IMR-90 (cell line): ENCODE data around the gene GRB2. TPM values are rescaled to one million over a fixed set of nuclear protein-coding genes. Genes with fewer than 3 reads are reported as not detected.

Experiments
- ATAC-seq: fragments of 200-7000 bp; cut with Tn5 transposase; 2 replicates; pipeline ENCODE4 v1.9.1; 2020; ENCODE audit warnings: low read depth, mild to moderate bottlenecking, moderate library complexity
- BruUV-seq: library from RNA; stranded (reverse); fragments of 400-500 nt; replicated peaks from 2 replicates; lab custom pipeline; 2021; lab: Mats Ljungman, UMichigan
- CTCF ChIA-PET: fragments of 300-600 bp; formaldehyde crosslinking; extraction: SDS; loops from one replicate; lab custom pipeline; 2021; ENCODE audit warnings: antibody characterized with exemption; lab: Yijun Ruan, JAX
- POLR2A ChIA-PET: fragments of 300-600 bp; sonication (Branson Sonifier 250); formaldehyde crosslinking; loops from one replicate; lab custom pipeline; 2022; ENCODE audit warnings: antibody characterized with exemption; ENCODE audit not compliant: unreplicated experiment; lab: Charles Lee
- DNase-seq: peaks from one replicate; pipeline ENCODE4 v3.0.0; 2013
- H2AFZ ChIP-seq: replicated peaks from 2 replicates; pipeline ENCODE3; 2013; ENCODE audit warnings: low read length, mild to moderate bottlenecking; ENCODE audit not compliant: poor library complexity
- H2AK5ac ChIP-seq: 2 replicates; pipeline ENCODE4 v1.6.1; 2013; ENCODE audit warnings: low read depth, low read length, inconsistent platforms
- H2AK9ac ChIP-seq: replicated peaks from 2 replicates; pipeline ENCODE3; 2013; ENCODE audit warnings: mild to moderate bottlenecking, low read depth, low read length, moderate library complexity; ENCODE audit not compliant: poor library complexity
- H2BK120ac ChIP-seq: 2 replicates; pipeline ENCODE4 v1.6.1; 2013; ENCODE audit warnings: low read depth, low read length, inconsistent platforms
- H2BK15ac ChIP-seq: 3 replicates; pipeline ENCODE4 v1.6.1; 2013; ENCODE audit warnings: low read depth, low read length, inconsistent platforms
- H2BK20ac ChIP-seq: 2 replicates; pipeline ENCODE4 v1.6.1; 2013; ENCODE audit warnings: low read depth, mild to moderate bottlenecking, inconsistent platforms, low read length, moderate library complexity
- H2BK5ac ChIP-seq: 2 replicates; pipeline ENCODE4 v1.6.1; 2013; ENCODE audit warnings: mild to moderate bottlenecking, low read depth, low read length, inconsistent platforms; ENCODE audit not compliant: poor library complexity, severe bottlenecking
- H3K14ac ChIP-seq: replicated peaks from 2 replicates; pipeline ENCODE4 v1.6.1; 2013; ENCODE audit warnings: low read depth, low read length, inconsistent platforms
- H3K18ac ChIP-seq: 2 replicates; pipeline ENCODE4 v1.6.1; 2013; ENCODE audit warnings: low read depth, low read length, control low read depth
- H3K23ac ChIP-seq: 2 replicates; pipeline ENCODE4 v1.6.1; 2013; ENCODE audit warnings: low read depth, low read length, inconsistent platforms
- H3K27ac ChIP-seq: 2 replicates; pipeline ENCODE4 v1.5.1; 2013; ENCODE audit warnings: mild to moderate bottlenecking, control low read depth, low read length; ENCODE audit not compliant: insufficient read depth
- H3K27me3 ChIP-seq: 2 replicates; pipeline ENCODE4 v1.6.1; 2013; ENCODE audit warnings: low read length; ENCODE audit not compliant: control insufficient read depth, insufficient read depth
- H3K36me3 ChIP-seq: 2 replicates; pipeline ENCODE4 v1.6.1; 2013; ENCODE audit warnings: low read length, mixed read lengths; ENCODE audit not compliant: control insufficient read depth, insufficient read depth
- H3K4ac ChIP-seq: 2 replicates; pipeline ENCODE4 v1.6.1; 2013; ENCODE audit warnings: low read depth, low read length, inconsistent platforms
- H3K4me1 ChIP-seq: 2 replicates; pipeline ENCODE4 v1.6.1; 2013; ENCODE audit warnings: low read length, mixed read lengths; ENCODE audit not compliant: control insufficient read depth, insufficient read depth
- H3K4me2 ChIP-seq: 2 replicates; pipeline ENCODE4 v1.6.1; 2013; ENCODE audit warnings: low read depth, mild to moderate bottlenecking, control low read depth, low read length, moderate library complexity
- H3K4me3 ChIP-seq: 2 replicates; pipeline ENCODE4 v1.5.1; 2013; ENCODE audit warnings: low read depth, mild to moderate bottlenecking, control low read depth, low read length, moderate library complexity; ENCODE audit not compliant: insufficient read depth
- H3K56ac ChIP-seq: 2 replicates; pipeline ENCODE4 v1.6.1; 2013; ENCODE audit warnings: low read length, inconsistent platforms; ENCODE audit not compliant: insufficient read depth; ENCODE audit errors: extremely low read depth
- H3K79me1 ChIP-seq, 2 experiments: 2 replicates each; pipeline ENCODE4 v1.6.1; 2013; ENCODE audit warnings: low read length in 2 of 2, inconsistent platforms in 1 of 2, low read depth in 1 of 2
- H3K9ac ChIP-seq: 2 replicates; pipeline ENCODE4 v1.6.1; 2013; ENCODE audit warnings: low read depth, low read length, control low read depth
- H3K9me1 ChIP-seq: 2 replicates; pipeline ENCODE4 v1.6.1; 2013; ENCODE audit warnings: low read length, inconsistent platforms; ENCODE audit not compliant: insufficient read depth
- H3K9me3 ChIP-seq: 2 replicates; pipeline ENCODE4 v1.6.1; 2013; ENCODE audit warnings: low read length; ENCODE audit not compliant: control insufficient read depth, insufficient read depth
- H4K20me1 ChIP-seq: 2 replicates; pipeline ENCODE4 v1.6.1; 2013; ENCODE audit warnings: low read length, inconsistent platforms; ENCODE audit not compliant: insufficient read depth
- H4K5ac ChIP-seq: 2 replicates; pipeline ENCODE4 v1.6.1; 2013; ENCODE audit warnings: mild to moderate bottlenecking, low read depth, low read length, control low read depth
- H4K8ac ChIP-seq, 2 experiments: 2 replicates each; pipeline ENCODE4 v1.6.1; 2013; ENCODE audit warnings: low read depth in 2 of 2, low read length in 2 of 2, control low read depth in 1 of 2, inconsistent platforms in 1 of 2
- H4K91ac ChIP-seq: 2 replicates; pipeline ENCODE4 v1.6.1; 2013; ENCODE audit warnings: low read depth, low read length, inconsistent platforms; ENCODE audit not compliant: insufficient read depth
- BHLHE40 ChIP-seq: fragments of 150-350 bp; IDR thresholded peaks from 2 replicates; pipeline ENCODE4 v1.6.1; 2016; ENCODE audit warnings: mild to moderate bottlenecking, low read depth, low read length
- CEBPB ChIP-seq: IDR thresholded peaks from 2 replicates; pipeline ENCODE4 v1.6.1; 2012; ENCODE audit warnings: low read depth, low read length, improper control_type of control experiment
- CHD1 ChIP-seq: IDR thresholded peaks from 2 replicates; pipeline ENCODE4 v1.6.1; 2012; ENCODE audit warnings: low read depth, low read length, improper control_type of control experiment
- CTCF ChIP-seq: conservative IDR thresholded peaks from 2 replicates; pipeline ENCODE4 v1.5.1; 2012; ENCODE audit warnings: mild to moderate bottlenecking, low read depth, low read length, improper control_type of control experiment
- ELK1 ChIP-seq: fragments of 150-350 bp; IDR thresholded peaks from 2 replicates; pipeline ENCODE4 v1.6.1; 2016; ENCODE audit warnings: low read depth, mild to moderate bottlenecking, low read length, moderate library complexity, borderline replicate concordance
- MAFK ChIP-seq: IDR thresholded peaks from 2 replicates; pipeline ENCODE4 v1.6.1; 2012; ENCODE audit warnings: low read depth, low read length, improper control_type of control experiment
- MAZ ChIP-seq: IDR thresholded peaks from 2 replicates; pipeline ENCODE4 v1.6.1; 2012; ENCODE audit warnings: low read depth, mild to moderate bottlenecking, low read length, improper control_type of control experiment, moderate library complexity, borderline replicate concordance
- MXI1 ChIP-seq: IDR thresholded peaks from 2 replicates; pipeline ENCODE4 v1.6.1; 2012; ENCODE audit warnings: low read depth, mild to moderate bottlenecking, low read length, moderate library complexity, borderline replicate concordance
- NFE2L2 ChIP-seq: fragments of 150-350 bp; IDR thresholded peaks from 2 replicates; pipeline ENCODE4 v1.6.1; 2016; ENCODE audit warnings: low read depth, mild to moderate bottlenecking, low read length
- RAD21 ChIP-seq: IDR thresholded peaks from 2 replicates; pipeline ENCODE4 v1.6.1; 2012; ENCODE audit warnings: low read length, improper control_type of control experiment
- RFX5 ChIP-seq: IDR thresholded peaks from 2 replicates; pipeline ENCODE4 v1.8.0; 2012; ENCODE audit warnings: low read depth, mild to moderate bottlenecking, low read length, moderate library complexity
- SMC3 ChIP-seq: fragments of 150-350 bp; IDR thresholded peaks from 2 replicates; pipeline ENCODE4 v1.6.1; 2016; ENCODE audit warnings: low read depth, mild to moderate bottlenecking, antibody characterized with exemption, low read length, moderate library complexity
- USF2 ChIP-seq: fragments of 150-350 bp; IDR thresholded peaks from 2 replicates; pipeline ENCODE4 v1.6.1; 2017; ENCODE audit warnings: mild to moderate bottlenecking, antibody characterized with exemption, low read length, low read depth
- WGBS, 2 experiments: methylation state at CpG; one replicate each; pipeline versions ENCODE4 v1.1.5 to v1.1.7; 2013; ENCODE audit warnings: missing lambda C conversion rate in 2 of 2; ENCODE audit not compliant: insufficient read length in 1 of 2; ENCODE audit errors: extremely low coverage in 2 of 2; 5-methylcytosine and 5-hydroxymethylcytosine counted together
- dilution Hi-C: fragments of 300-500 bp; cut with HindIII; formaldehyde crosslinking; loops from one replicate; pipeline ENCODE4 v1.14.3; 2018; ENCODE audit warnings: low sequenced_read_pairs; ENCODE audit not compliant: unreplicated experiment
- in situ Hi-C: fragments of 300-500 bp; cut with MboI; formaldehyde crosslinking; loops from 3 replicates; pipeline ENCODE4 v1.14.3; 2019; ENCODE audit warnings: low sequenced_read_pairs, inconsistent platforms, mixed read lengths
- intact Hi-C: fragments of 100-400 bp; cut with micrococcal nuclease; formaldehyde crosslinking; loops from 2 replicates; pipeline ENCODE4 v1.10.0; 2022
- polyA plus RNA-seq, 3 experiments: library from polyadenylated mRNA; depleted of rRNA; stranded (reverse); fragments of >200 nt; gene quantifications; 2 replicates each; pipeline ENCODE4 v1.2.3, GENCODE V29; 2012; ENCODE audit warnings: low replicate concordance in 1 of 3
- total RNA-seq: library from RNA; depleted of rRNA; stranded (reverse); fragments of >200 nt; gene quantifications from 2 replicates; pipeline ENCODE4 v1.2.3, GENCODE V29; 2012

Gene GRB2
- total and polyA plus RNA-seq, 2 of the 4 experiments (the other 2 are of a cell fraction): 49.3 to 62.1 TPM

GRCh38 chr17:75301049-75301448 lies 104.4 kb downstream of the GRB2 start:
- Histone ChIP-seq H3K27ac (no peak overlapping the region), H3K27me3 (no peaks in the 10 kb centered on the region), H4K91ac (no peak overlapping the region), H3K9me3 (no peaks in the 10 kb centered on the region), H3K4ac (no peak overlapping the region), H2BK5ac (no peak overlapping the region), H3K23ac (no peak overlapping the region), H2AK5ac (no peak overlapping the region), H3K9me1 (0 out of 2 replicates have a peak, but pooled peaks cover 3% of the 10 kb centered on the region), H3K4me1 (no peaks in the 10 kb centered on the region; the same call in 1 of the 2 replicates), H2BK120ac (no peak overlapping the region), H3K4me2 (no peak overlapping the region), H2AFZ (no peak overlapping the region), H3K36me3 (no peaks in the 10 kb centered on the region), H3K18ac (no peak overlapping the region), H3K14ac (no peak overlapping the region), H2BK15ac (no peak overlapping the region), H3K4me3 (no peak overlapping the region), H3K79me1 (no peaks in the 10 kb centered on the region), H3K56ac (no peak overlapping the region), H4K8ac (no peak overlapping the region), H3K9ac (no peak overlapping the region), H2BK20ac (no peak overlapping the region), H2AK9ac (no peak overlapping the region), H4K5ac (no peak overlapping the region), H4K20me1 (no peaks in the 10 kb centered on the region)
- intact Hi-C loops: no loop called here
- ATAC-seq (no peak), DNase-seq (no peak)
- WGBS, 2 experiments: 83% methylated on average over 2 of the region's 9 CpGs; no CpG with 5 or more reads in 1 of the 2 experiments
- BruUV-seq: no TSS peak
- TF ChIP-seq NFE2L2 (no peak), SMC3 (no peak), MAFK (no peak), ELK1 (no peak), CTCF (no peak), MXI1 (no peak), BHLHE40 (no peak), RAD21 (no peak), USF2 (no peak), RFX5 (no peak), CEBPB (no peak), CHD1 (no peak), MAZ (no peak)
- ChIA-PET CTCF (no interaction called here), POLR2A (no interaction called here)
- dilution Hi-C loops: no loop called here
- in situ Hi-C loops: no loop called here
